ENCODE data around the gene WNT1.
A peak's percentile ranks its signal among the peaks of the same experiment; 100 is the strongest.

Gene WNT1

DNA sequence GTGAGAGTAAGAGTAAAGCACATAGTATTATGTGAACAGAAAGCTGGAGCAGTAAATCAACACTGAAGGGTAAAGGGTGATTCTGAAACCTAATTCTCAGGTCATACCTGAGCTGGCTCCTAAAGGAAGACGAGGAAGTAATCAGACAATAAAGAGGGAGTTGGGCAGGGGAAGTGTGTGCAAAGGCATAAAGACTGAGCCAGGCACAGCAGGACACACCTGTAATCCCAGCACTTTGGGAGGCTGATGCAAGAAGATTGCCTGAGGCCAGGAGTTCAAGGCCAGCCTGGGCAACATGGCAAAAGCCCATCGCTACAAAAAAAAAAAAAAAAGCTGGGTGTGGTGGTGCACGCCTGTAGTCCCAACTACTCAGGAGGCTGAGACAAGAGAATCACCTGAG lies 30.4 kb upstream of the WNT1 start:
- H3K27ac ChIP-seq (replicated peaks) = no peak overlapping the region
- H3K27me3 ChIP-seq (ENCODE audit: insufficient read depth, poor library complexity, severe bottlenecking) = no peaks in the 10 kb centered on the region
- DNase-seq (ENCODE audit: low read depth in 1 of 2, low spot score in 1 of 2) = no peak
- TF ChIP-seq REST (IDR thresholded peaks at IDR 0.05; ENCODE audit: insufficient replicate concordance, low read depth) (no peak), GABPA (IDR thresholded peaks at IDR 0.05; ENCODE audit: low read depth) (no peak), POLR2AphosphoS5 (IDR thresholded peaks at IDR 0.05; ENCODE audit: low read depth) (no peak), SPI1 (IDR thresholded peaks at IDR 0.05; ENCODE audit: borderline replicate concordance, low read depth) (no peak), CTCF (IDR thresholded peaks at IDR 0.05; ENCODE audit: insufficient read depth, low read length) (no peak)
- no peak overlapping the region for H3K4me3 ChIP-seq (replicated peaks; ENCODE audit: insufficient read depth, low read length)

GRCh38 chr12:48952691-48953090 lies 25.4 kb upstream of the WNT1 start:
- H3K27ac ChIP-seq (replicated peaks) = no peak overlapping the region
- no peak for TF ChIP-seq POLR2AphosphoS5 (IDR thresholded peaks at IDR 0.05; ENCODE audit: low read depth)
- TF ChIP-seq GABPA (IDR thresholded peaks at IDR 0.05; ENCODE audit: low read depth) = no peak
- no peak for TF ChIP-seq SPI1 (IDR thresholded peaks at IDR 0.05; ENCODE audit: borderline replicate concordance, low read depth)
- TF ChIP-seq CTCF (IDR thresholded peaks at IDR 0.05; ENCODE audit: insufficient read depth, low read length) = no peak
- no peak for TF ChIP-seq REST (IDR thresholded peaks at IDR 0.05; ENCODE audit: insufficient replicate concordance, low read depth)
- no peak for DNase-seq (ENCODE audit: low read depth in 1 of 2, low spot score in 1 of 2)

DNA sequence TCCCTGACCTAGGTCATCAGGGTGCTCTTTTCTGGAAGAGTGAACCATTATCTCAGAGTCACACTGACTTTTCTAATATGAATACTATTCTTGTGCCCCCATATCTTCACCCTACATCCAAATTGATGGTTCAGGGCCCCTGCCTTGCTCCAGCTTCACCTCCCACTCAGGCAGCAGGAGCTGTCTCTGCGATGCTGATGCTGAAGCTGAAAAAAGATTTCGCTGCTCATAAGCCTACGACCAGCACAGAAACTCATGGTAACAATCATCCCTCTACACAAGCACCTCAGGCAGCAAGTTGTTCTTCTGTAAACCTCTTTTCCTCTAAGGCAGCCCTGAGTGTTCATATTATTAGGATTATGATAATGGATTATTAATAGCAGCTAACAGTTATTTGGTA lies 24.1 kb upstream of the WNT1 start:
- Histone ChIP-seq H3K27ac (replicated peaks) (peak overlapping the region; percentile 33; the same call in 1 of the 2 replicates), H3K27me3 (ENCODE audit: insufficient read depth, poor library complexity, severe bottlenecking) (no peaks in the 10 kb centered on the region), H3K4me3 (replicated peaks; ENCODE audit: insufficient read depth, low read length) (no peak overlapping the region)
- TF ChIP-seq SPI1 (IDR thresholded peaks at IDR 0.05; ENCODE audit: borderline replicate concordance, low read depth) (no peak), CTCF (IDR thresholded peaks at IDR 0.05; ENCODE audit: insufficient read depth, low read length) (no peak), GABPA (IDR thresholded peaks at IDR 0.05; ENCODE audit: low read depth) (no peak), POLR2AphosphoS5 (IDR thresholded peaks at IDR 0.05; ENCODE audit: low read depth) (no peak), REST (IDR thresholded peaks at IDR 0.05; ENCODE audit: insufficient replicate concordance, low read depth) (no peak)
- DNase-seq (ENCODE audit: low read depth in 1 of 2, low spot score in 1 of 2) = no peak

More at GRCh38 chr12:48952691-48953090, 25.4 kb upstream of the WNT1 start:
- H3K4me3 ChIP-seq (replicated peaks; ENCODE audit: insufficient read depth, low read length) = no peak overlapping the region
- no peaks in the 10 kb centered on the region for H3K27me3 ChIP-seq (ENCODE audit: insufficient read depth, poor library complexity, severe bottlenecking)
